ENCODE results near the gene RANGAP1. TPM values are rescaled to one million over a fixed set of nuclear protein-coding genes. Genes with fewer than 3 reads are reported as not detected.

RANGAP1 gene
- total and polyA plus RNA-seq, 2 of the 13 experiments (the other 11 are each of a cell fraction or from before 2014, with no cell fraction given) = 51.8 to 83.9 TPM

DNA sequence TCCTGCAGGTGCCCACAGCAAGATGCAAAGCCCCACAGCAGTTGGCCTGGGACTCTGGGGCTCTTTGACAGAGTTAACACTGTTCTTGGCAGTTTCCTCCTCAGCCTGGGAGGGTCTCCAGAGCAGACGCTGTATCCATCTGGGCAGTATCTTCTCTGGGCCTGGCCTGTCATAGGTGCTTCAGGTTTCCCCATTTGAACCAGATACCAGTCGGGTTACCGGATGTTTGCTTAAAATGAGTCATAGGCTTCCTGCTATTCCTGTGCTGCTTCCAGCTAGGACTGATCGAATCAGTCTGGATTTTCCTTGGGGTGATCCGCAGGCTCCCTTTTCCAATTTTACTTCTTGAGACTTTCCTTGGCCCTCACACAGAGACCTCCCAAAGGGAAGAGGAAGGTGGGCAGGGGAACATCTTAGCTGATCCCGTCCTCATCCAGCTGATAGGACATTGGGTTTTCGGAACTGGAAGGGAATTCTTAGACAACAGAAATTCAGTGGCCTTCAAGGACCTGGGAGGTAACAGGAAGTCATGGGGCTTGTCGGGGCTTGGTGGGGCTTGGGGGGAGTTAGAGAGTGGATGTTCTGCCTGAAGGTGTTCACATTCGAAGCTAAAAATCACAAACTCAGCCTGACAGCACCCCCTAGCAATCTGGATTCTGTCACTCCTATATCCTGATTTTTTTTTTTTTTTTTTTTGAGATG, 2.4 kb upstream of the RANGAP1 start (continued):
- TF ChIP-seq, protein P1, sequence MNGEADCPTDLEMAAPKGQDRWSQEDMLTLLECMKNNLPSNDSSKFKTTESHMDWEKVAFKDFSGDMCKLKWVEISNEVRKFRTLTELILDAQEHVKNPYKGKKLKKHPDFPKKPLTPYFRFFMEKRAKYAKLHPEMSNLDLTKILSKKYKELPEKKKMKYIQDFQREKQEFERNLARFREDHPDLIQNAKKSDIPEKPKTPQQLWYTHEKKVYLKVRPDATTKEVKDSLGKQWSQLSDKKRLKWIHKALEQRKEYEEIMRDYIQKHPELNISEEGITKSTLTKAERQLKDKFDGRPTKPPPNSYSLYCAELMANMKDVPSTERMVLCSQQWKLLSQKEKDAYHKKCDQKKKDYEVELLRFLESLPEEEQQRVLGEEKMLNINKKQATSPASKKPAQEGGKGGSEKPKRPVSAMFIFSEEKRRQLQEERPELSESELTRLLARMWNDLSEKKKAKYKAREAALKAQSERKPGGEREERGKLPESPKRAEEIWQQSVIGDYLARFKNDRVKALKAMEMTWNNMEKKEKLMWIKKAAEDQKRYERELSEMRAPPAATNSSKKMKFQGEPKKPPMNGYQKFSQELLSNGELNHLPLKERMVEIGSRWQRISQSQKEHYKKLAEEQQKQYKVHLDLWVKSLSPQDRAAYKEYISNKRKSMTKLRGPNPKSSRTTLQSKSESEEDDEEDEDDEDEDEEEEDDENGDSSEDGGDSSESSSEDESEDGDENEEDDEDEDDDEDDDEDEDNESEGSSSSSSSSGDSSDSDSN (CRISPR knock-in tag; IDR thresholded peaks at IDR 0.05) = no peak
- TF ChIP-seq, protein P2, sequence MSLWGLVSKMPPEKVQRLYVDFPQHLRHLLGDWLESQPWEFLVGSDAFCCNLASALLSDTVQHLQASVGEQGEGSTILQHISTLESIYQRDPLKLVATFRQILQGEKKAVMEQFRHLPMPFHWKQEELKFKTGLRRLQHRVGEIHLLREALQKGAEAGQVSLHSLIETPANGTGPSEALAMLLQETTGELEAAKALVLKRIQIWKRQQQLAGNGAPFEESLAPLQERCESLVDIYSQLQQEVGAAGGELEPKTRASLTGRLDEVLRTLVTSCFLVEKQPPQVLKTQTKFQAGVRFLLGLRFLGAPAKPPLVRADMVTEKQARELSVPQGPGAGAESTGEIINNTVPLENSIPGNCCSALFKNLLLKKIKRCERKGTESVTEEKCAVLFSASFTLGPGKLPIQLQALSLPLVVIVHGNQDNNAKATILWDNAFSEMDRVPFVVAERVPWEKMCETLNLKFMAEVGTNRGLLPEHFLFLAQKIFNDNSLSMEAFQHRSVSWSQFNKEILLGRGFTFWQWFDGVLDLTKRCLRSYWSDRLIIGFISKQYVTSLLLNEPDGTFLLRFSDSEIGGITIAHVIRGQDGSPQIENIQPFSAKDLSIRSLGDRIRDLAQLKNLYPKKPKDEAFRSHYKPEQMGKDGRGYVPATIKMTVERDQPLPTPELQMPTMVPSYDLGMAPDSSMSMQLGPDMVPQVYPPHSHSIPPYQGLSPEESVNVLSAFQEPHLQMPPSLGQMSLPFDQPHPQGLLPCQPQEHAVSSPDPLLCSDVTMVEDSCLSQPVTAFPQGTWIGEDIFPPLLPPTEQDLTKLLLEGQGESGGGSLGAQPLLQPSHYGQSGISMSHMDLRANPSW (CRISPR knock-in tag; IDR thresholded peaks at IDR 0.05; ENCODE audit: borderline replicate concordance) = no peak
- TF ChIP-seq ETV6 (CRISPR knock-in tag; conservative IDR thresholded peaks at IDR 0.05) (no peak), NBN (conservative IDR thresholded peaks at IDR 0.05) (no peak), HNRNPUL1 (IDR thresholded peaks at IDR 0.05; ENCODE audit: low read depth, low read length) (no peak), ZNF225 (CRISPR knock-in tag; IDR thresholded peaks at IDR 0.05) (no peak), KAT7 (CRISPR knock-in tag; IDR thresholded peaks at IDR 0.05; ENCODE audit: borderline replicate concordance) (no peak), MTA1 (CRISPR knock-in tag; IDR thresholded peaks at IDR 0.05; ENCODE audit: borderline replicate concordance) (no peak), HNRNPK (IDR thresholded peaks at IDR 0.05; ENCODE audit: low read depth, low read length, poor library complexity, severe bottlenecking) (no peak), ZNF552 (CRISPR knock-in tag; IDR thresholded peaks at IDR 0.05; ENCODE audit: borderline replicate concordance) (no peak), RAD21 (CRISPR knock-in tag; IDR thresholded peaks at IDR 0.05) (no peak), ZNF260 (CRISPR knock-in tag; IDR thresholded peaks at IDR 0.05; ENCODE audit: borderline replicate concordance, low read depth) (no peak), ZNF776 (CRISPR knock-in tag; IDR thresholded peaks at IDR 0.05) (no peak), SMAD3 (CRISPR knock-in tag; IDR thresholded peaks at IDR 0.05) (peak; percentile 50; the same call in 1 of the 2 replicates), ZNF335 (CRISPR knock-in tag; IDR thresholded peaks at IDR 0.05) (no peak)
- TF ChIP-seq, protein P3, sequence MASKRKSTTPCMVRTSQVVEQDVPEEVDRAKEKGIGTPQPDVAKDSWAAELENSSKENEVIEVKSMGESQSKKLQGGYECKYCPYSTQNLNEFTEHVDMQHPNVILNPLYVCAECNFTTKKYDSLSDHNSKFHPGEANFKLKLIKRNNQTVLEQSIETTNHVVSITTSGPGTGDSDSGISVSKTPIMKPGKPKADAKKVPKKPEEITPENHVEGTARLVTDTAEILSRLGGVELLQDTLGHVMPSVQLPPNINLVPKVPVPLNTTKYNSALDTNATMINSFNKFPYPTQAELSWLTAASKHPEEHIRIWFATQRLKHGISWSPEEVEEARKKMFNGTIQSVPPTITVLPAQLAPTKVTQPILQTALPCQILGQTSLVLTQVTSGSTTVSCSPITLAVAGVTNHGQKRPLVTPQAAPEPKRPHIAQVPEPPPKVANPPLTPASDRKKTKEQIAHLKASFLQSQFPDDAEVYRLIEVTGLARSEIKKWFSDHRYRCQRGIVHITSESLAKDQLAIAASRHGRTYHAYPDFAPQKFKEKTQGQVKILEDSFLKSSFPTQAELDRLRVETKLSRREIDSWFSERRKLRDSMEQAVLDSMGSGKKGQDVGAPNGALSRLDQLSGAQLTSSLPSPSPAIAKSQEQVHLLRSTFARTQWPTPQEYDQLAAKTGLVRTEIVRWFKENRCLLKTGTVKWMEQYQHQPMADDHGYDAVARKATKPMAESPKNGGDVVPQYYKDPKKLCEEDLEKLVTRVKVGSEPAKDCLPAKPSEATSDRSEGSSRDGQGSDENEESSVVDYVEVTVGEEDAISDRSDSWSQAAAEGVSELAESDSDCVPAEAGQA (IDR thresholded peaks at IDR 0.05; ENCODE audit: low read depth) = no peak
- TF ChIP-seq, protein P3 (CRISPR knock-in tag; IDR thresholded peaks at IDR 0.05; ENCODE audit: borderline replicate concordance) = no peak
